Measurements from ENCODE around the gene XPO6.

XPO6 gene

GRCh38 chr16:28195859-28196258 lies 15.9 kb downstream of the XPO6 start:
- CTCF ChIA-PET, result interaction anchor here (2.3 kb wide), 1 partner anchor 15 kb away, joined by 7 read pairs; no protein-coding TSS in a partner anchor
- peaks cover 13 to 28% (median 22%) of the 10 kb centered on the region in 4 experiments for H3K4me1 ChIP-seq (ENCODE audit: control extremely low read depth in 1 of 4, control insufficient read depth in 4 of 4, insufficient read depth in 4 of 4, low read length in 3 of 4)

GRCh38 chr16:28193530-28194423 lies 18.0 kb downstream of the XPO6 start:
- H3K4me1 ChIP-seq (ENCODE audit: control extremely low read depth in 1 of 4, control insufficient read depth in 4 of 4, insufficient read depth in 4 of 4, low read length in 3 of 4), result peaks cover 17 to 32% (median 22%) of the 10 kb centered on the region in 4 experiments
- ChIA-PET CTCF (interaction anchor here (1.0 to 2.3 kb wide), 6 partner anchors 10 to 123 kb away, joined by 3 to 7 read pairs (median 5); no protein-coding TSS in a partner anchor), POLR2A (interaction anchor here (1.1 kb wide), 1 partner anchor 16 kb away, joined by 4 read pairs; no protein-coding TSS in a partner anchor)
- H3K4me3 ChIP-seq (ENCODE audit: control insufficient read depth in 1 of 7, extremely low read depth in 1 of 7, insufficient read depth in 4 of 7, low read depth in 2 of 7, low read length in 6 of 7), result peak overlapping the region in 2 of 7 experiments; percentile 34 to 52
- H3K36me3 ChIP-seq (ENCODE audit: control insufficient read depth in 4 of 4, insufficient read depth in 4 of 4, low read length in 3 of 4), result peaks cover 5 to 31% (median 9%) of the 10 kb centered on the region in 4 experiments
- H3K27ac ChIP-seq (ENCODE audit: insufficient read depth in 1 of 2, low read depth in 1 of 2, low read length in 2 of 2, poor library complexity in 1 of 2, severe bottlenecking in 2 of 2), result peak overlapping the region in 1 of 2 experiments; percentile 58
- DNase-seq, result no peak
- WGBS (ENCODE audit: insufficient coverage), result 81% methylated on average over 12 of the region's 14 CpGs
- no peaks in the 10 kb centered on the region for H3K27me3 ChIP-seq (replicated peaks in 2 of 5; ENCODE audit: control insufficient read depth in 4 of 5, insufficient read depth in 5 of 5, low read length in 4 of 5)
- no peaks in the 10 kb centered on the region for H3K9me3 ChIP-seq (ENCODE audit: control extremely low read depth in 1 of 5, control insufficient read depth in 4 of 5, insufficient read depth in 2 of 5, low read depth in 1 of 5, low read length in 4 of 5)

More at GRCh38 chr16:28195859-28196258, 15.9 kb downstream of the XPO6 start:
- no peaks in the 10 kb centered on the region for H3K9me3 ChIP-seq (ENCODE audit: control extremely low read depth in 1 of 5, control insufficient read depth in 4 of 5, insufficient read depth in 2 of 5, low read depth in 1 of 5, low read length in 4 of 5)
- H3K4me3 ChIP-seq (ENCODE audit: control insufficient read depth in 1 of 7, extremely low read depth in 1 of 7, insufficient read depth in 4 of 7, low read depth in 2 of 7, low read length in 6 of 7), result no peak overlapping the region
- no peaks in the 10 kb centered on the region for H3K27me3 ChIP-seq (replicated peaks in 2 of 5; ENCODE audit: control insufficient read depth in 4 of 5, insufficient read depth in 5 of 5, low read length in 4 of 5)
- no peak for DNase-seq
- peaks cover 6 to 41% (median 11%) of the 10 kb centered on the region in 4 experiments for H3K36me3 ChIP-seq (ENCODE audit: control insufficient read depth in 4 of 4, insufficient read depth in 4 of 4, low read length in 3 of 4)
- POLR2A ChIA-PET, result no interaction called here
- 96% methylated on average over 2 of the region's 2 CpGs for WGBS (ENCODE audit: insufficient coverage)
- peak overlapping the region in 1 of 2 experiments; percentile 29 for H3K27ac ChIP-seq (ENCODE audit: insufficient read depth in 1 of 2, low read depth in 1 of 2, low read length in 2 of 2, poor library complexity in 1 of 2, severe bottlenecking in 2 of 2)

GRCh38 chr16:28192806-28193529 lies 18.8 kb downstream of the XPO6 start:
- ChIA-PET CTCF (interaction anchor here (0.7 to 2.3 kb wide), 4 partner anchors 10 to 124 kb away, joined by 3 to 6 read pairs (median 4); no protein-coding TSS in a partner anchor), POLR2A (interaction anchor here (1.1 kb wide), 1 partner anchor 17 kb away, joined by 4 read pairs; no protein-coding TSS in a partner anchor)
- 34% methylated on average over 7 of the region's 10 CpGs for WGBS (ENCODE audit: insufficient coverage)
- Histone ChIP-seq H3K4me3 (ENCODE audit: control insufficient read depth in 1 of 7, extremely low read depth in 1 of 7, insufficient read depth in 4 of 7, low read depth in 2 of 7, low read length in 6 of 7) (peak overlapping the region in 2 of 7 experiments; percentile 34 to 52), H3K36me3 (ENCODE audit: control insufficient read depth in 4 of 4, insufficient read depth in 4 of 4, low read length in 3 of 4) (peaks cover 7 to 31% (median 9%) of the 10 kb centered on the region in 4 experiments), H3K27ac (ENCODE audit: insufficient read depth in 1 of 2, low read depth in 1 of 2, low read length in 2 of 2, poor library complexity in 1 of 2, severe bottlenecking in 2 of 2) (peak overlapping the region in 1 of 2 experiments; percentile 58), H3K9me3 (ENCODE audit: control extremely low read depth in 1 of 5, control insufficient read depth in 4 of 5, insufficient read depth in 2 of 5, low read depth in 1 of 5, low read length in 4 of 5) (no peaks in the 10 kb centered on the region), H3K4me1 (ENCODE audit: control extremely low read depth in 1 of 4, control insufficient read depth in 4 of 4, insufficient read depth in 4 of 4, low read length in 3 of 4) (peaks cover 23 to 35% (median 24%) of the 10 kb centered on the region in 4 experiments), H3K27me3 (replicated peaks in 2 of 5; ENCODE audit: control insufficient read depth in 4 of 5, insufficient read depth in 5 of 5, low read length in 4 of 5) (no peaks in the 10 kb centered on the region)
- DNase-seq, result peak; percentile 67 to 84 (median 72)

DNA sequence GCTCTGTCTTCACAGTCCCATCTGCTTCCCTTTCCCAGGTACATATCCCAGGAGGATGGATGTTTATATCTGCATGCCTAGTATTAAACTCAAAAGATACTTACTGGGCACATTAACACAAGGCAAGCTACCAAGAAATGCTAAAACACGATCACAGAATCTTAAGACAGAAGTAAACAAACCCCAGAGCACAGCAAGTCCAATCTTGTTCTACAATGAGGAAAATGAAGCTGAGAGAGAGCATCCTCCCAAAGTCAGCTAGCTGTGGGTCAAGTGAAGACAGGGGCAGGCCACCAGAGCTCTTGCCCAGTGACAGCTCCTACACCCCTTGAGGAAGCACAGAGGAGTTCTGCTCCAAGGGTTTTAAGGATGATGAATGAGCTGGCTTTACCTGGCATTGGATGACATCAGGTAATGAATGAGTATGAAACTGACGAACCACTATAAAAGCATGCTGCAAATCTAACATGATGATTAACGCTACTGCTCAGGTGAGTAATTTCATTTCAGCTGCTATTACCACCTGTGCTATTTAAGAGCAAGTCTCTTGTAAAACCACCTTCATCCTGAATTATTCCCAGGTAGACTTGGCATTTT lies 20.3 kb downstream of the XPO6 start:
- no peak overlapping the region for H3K4me3 ChIP-seq (ENCODE audit: control insufficient read depth in 1 of 7, extremely low read depth in 1 of 7, insufficient read depth in 4 of 7, low read depth in 2 of 7, low read length in 6 of 7)
- 100% methylated on average over 2 of the region's 3 CpGs for WGBS (ENCODE audit: insufficient coverage)
- H3K9me3 ChIP-seq (ENCODE audit: control extremely low read depth in 1 of 5, control insufficient read depth in 4 of 5, insufficient read depth in 2 of 5, low read depth in 1 of 5, low read length in 4 of 5), result no peaks in the 10 kb centered on the region
- ChIA-PET CTCF (interaction anchor here (0.7 to 2.3 kb wide), 6 partner anchors 14 to 46 kb away, joined by 3 to 7 read pairs (median 4); no protein-coding TSS in a partner anchor), POLR2A (no interaction called here)
- H3K27ac ChIP-seq (ENCODE audit: insufficient read depth in 1 of 2, low read depth in 1 of 2, low read length in 2 of 2, poor library complexity in 1 of 2, severe bottlenecking in 2 of 2), result no peak overlapping the region
- H3K36me3 ChIP-seq (ENCODE audit: control insufficient read depth in 4 of 4, insufficient read depth in 4 of 4, low read length in 3 of 4), result peaks cover 7 to 32% (median 9%) of the 10 kb centered on the region in 4 experiments
- H3K4me1 ChIP-seq (ENCODE audit: control extremely low read depth in 1 of 4, control insufficient read depth in 4 of 4, insufficient read depth in 4 of 4, low read length in 3 of 4), result peaks cover 31 to 46% (median 34%) of the 10 kb centered on the region in 4 experiments
- no peak for DNase-seq
- H3K27me3 ChIP-seq (replicated peaks in 2 of 5; ENCODE audit: control insufficient read depth in 4 of 5, insufficient read depth in 5 of 5, low read length in 4 of 5), result no peaks in the 10 kb centered on the region

DNA sequence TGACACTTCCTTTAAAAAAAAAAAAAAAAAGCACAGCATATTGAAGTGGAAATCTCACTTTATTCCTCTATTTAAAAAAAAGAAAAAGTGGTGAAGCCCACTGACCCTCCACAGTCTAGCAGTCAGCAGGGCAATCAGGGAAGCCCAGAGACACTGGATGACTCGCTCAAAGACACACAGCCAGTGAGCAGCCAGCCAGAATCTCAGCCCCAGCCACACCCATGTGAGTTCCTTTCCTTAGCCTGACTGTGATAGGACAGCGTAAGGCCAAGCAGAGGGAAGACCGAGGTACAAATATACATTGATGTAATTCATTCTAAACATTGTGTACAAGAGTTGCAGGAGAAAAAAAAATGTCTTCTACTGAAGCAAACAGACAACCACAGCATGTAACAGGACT lies 22.5 kb downstream of the XPO6 start:
- CTCF ChIA-PET, result interaction anchor here (1.0 kb wide), 1 partner anchor 15 kb away, joined by 3 read pairs; no protein-coding TSS in a partner anchor
- no peak overlapping the region for H3K4me3 ChIP-seq (ENCODE audit: control insufficient read depth in 1 of 7, extremely low read depth in 1 of 7, insufficient read depth in 4 of 7, low read depth in 2 of 7, low read length in 6 of 7)
- POLR2A ChIA-PET, result no interaction called here

DNA sequence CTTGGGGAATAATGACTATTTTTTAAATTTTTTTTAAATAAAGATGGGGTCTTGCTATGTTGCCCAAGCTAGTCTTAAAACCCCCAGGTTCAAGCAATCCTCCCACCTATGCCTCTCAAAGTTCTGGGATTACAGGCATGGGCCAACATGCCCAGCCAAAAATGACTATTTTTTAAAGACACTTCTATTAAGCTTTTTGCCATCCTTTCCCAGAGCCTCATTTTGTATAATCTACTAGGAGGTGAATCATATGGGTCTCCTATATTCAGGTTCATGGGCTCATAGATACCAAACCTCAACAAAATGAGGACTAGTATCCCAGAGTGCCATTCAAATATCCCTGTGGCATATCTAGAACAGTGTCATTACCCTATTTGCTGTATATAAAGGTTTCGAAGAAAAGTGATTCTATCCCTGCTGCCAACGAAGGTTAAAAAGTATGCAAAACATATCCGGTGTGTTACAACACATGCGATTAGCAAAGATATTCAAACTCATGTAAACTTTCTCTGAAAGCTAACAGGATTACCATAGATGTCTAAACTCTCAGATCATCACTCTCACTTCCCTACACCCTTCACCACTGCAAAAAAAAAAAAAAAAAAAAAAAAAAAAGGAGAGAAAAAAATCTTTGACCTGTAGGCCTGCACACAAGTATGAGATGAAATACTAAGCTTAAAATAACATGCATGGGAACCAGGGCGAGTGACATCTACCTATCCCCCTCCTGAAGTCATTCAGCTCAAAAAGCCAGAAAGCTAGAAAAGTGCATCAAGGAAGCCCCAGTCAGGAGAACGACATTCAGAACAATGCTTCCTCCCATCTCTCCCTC lies 23.5 kb downstream of the XPO6 start:
- peaks cover 3 to 23% (median 8%) of the 10 kb centered on the region in 4 experiments for H3K36me3 ChIP-seq (ENCODE audit: control insufficient read depth in 4 of 4, insufficient read depth in 4 of 4, low read length in 3 of 4)
- no peaks in the 10 kb centered on the region for H3K27me3 ChIP-seq (replicated peaks in 2 of 5; ENCODE audit: control insufficient read depth in 4 of 5, insufficient read depth in 5 of 5, low read length in 4 of 5)
- 100% methylated on average over 4 of the region's 6 CpGs for WGBS (ENCODE audit: insufficient coverage)
- H3K27ac ChIP-seq (ENCODE audit: insufficient read depth in 1 of 2, low read depth in 1 of 2, low read length in 2 of 2, poor library complexity in 1 of 2, severe bottlenecking in 2 of 2), result peak overlapping the region in 1 of 2 experiments; percentile 67
- CTCF ChIA-PET, result interaction anchor here (0.8 to 1.5 kb wide), 4 partner anchors 14 to 37 kb away, joined by 3 to 5 read pairs (median 3); no protein-coding TSS in a partner anchor
- H3K4me1 ChIP-seq (ENCODE audit: control extremely low read depth in 1 of 4, control insufficient read depth in 4 of 4, insufficient read depth in 4 of 4, low read length in 3 of 4), result peaks cover 19 to 30% (median 23%) of the 10 kb centered on the region in 4 experiments
- no peak for DNase-seq
- H3K4me3 ChIP-seq (ENCODE audit: control insufficient read depth in 1 of 7, extremely low read depth in 1 of 7, insufficient read depth in 4 of 7, low read depth in 2 of 7, low read length in 6 of 7), result peak overlapping the region in 1 of 7 experiments; percentile 42
- peaks cover 0 to 2% (median 0%) of the 10 kb centered on the region in 5 experiments for H3K9me3 ChIP-seq (ENCODE audit: control extremely low read depth in 1 of 5, control insufficient read depth in 4 of 5, insufficient read depth in 2 of 5, low read depth in 1 of 5, low read length in 4 of 5)
- POLR2A ChIA-PET, result no interaction called here

More for the DNA sequence above, 22.5 kb downstream of the XPO6 start:
- DNase-seq, result no peak
- H3K4me1 ChIP-seq (ENCODE audit: control extremely low read depth in 1 of 4, control insufficient read depth in 4 of 4, insufficient read depth in 4 of 4, low read length in 3 of 4), result peaks cover 27 to 39% (median 30%) of the 10 kb centered on the region in 4 experiments
- peaks cover 0 to 2% (median 0%) of the 10 kb centered on the region in 5 experiments for H3K9me3 ChIP-seq (ENCODE audit: control extremely low read depth in 1 of 5, control insufficient read depth in 4 of 5, insufficient read depth in 2 of 5, low read depth in 1 of 5, low read length in 4 of 5)
- peaks cover 3 to 27% (median 8%) of the 10 kb centered on the region in 4 experiments for H3K36me3 ChIP-seq (ENCODE audit: control insufficient read depth in 4 of 4, insufficient read depth in 4 of 4, low read length in 3 of 4)
- WGBS (ENCODE audit: insufficient coverage), result 75% methylated on average over 1 of the region's 3 CpGs
- no peaks in the 10 kb centered on the region for H3K27me3 ChIP-seq (replicated peaks in 2 of 5; ENCODE audit: control insufficient read depth in 4 of 5, insufficient read depth in 5 of 5, low read length in 4 of 5)
- no peak overlapping the region for H3K27ac ChIP-seq (ENCODE audit: insufficient read depth in 1 of 2, low read depth in 1 of 2, low read length in 2 of 2, poor library complexity in 1 of 2, severe bottlenecking in 2 of 2)
